ENCODE measurements around the gene COL26A1.
"Not testable (repeated sequence)": the region's sequence is repeated elsewhere in the genome, so short reads cannot be mapped to it uniquely, and the experiment has no call there.

The COL26A1 gene

GRCh38 chr7:101598422-101598985 is 235.8 kb downstream of the COL26A1 start:
- no peak for DNase-seq (ENCODE audit: low read depth)

DNA sequence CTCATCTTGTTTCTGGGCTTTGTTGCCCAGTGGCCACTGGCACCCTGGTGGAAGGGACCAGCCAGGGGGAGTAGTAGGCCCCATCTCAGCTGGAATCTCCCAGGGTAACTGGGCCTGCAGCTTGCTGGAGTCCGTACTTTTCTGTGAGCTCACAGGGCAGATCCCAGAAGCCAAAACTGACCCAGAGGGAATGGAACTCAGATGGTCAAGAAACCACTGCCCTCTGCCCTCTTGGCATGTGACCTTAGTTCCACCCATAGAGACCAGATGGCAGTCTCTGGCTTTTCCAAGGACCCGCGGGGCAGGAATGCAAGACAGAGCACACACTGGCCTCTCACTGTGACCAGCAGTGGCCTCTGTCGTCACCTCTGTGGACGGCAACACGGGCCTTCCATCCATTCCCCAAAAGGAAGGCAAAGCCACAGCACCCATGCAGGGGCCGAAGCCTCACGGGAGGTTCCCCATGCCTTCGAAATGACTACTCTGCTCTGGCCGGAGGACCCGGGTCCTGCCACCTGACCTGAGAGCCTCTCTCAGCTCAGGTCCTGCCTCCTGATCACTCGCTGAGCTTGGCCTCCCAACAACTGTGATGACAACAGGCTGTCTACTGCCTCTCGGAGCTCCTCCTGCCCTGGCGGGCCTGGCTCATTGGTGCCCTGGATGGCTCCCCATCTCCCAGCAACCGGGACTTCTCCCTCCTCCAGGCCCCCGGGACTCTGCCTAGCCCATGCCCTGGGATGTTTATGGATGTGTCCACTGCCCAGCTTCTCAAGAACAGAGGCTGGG is 236.5 kb downstream of the COL26A1 start:
- DNase-seq (ENCODE audit: low read depth), result no peak

DNA sequence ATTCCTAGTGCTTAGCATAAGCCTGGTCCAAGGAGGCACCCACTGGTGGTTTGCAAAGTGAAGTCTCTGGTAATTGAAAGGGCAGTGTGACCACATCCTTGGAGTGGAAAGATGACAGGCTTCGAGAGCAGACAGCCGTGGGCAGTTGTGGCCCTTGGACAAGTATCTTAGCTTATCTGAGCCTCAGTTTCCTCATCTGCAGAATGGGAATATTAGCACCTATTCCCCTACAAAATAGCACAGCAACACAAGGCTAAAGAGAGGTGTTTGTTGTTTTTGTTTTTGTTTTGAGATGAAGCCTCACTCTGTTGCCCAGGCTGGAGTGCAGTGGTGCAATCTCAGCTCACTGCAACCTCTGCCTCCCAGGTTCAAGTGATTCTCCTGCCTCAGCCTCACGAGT is 237.1 kb downstream of the COL26A1 start:
- no peak for DNase-seq (ENCODE audit: low read depth)

- DNase-seq (ENCODE audit: low read depth), result no peak
These were observed 239.4 kb downstream of the COL26A1 start for GRCh38 chr7:101602082-101602481.

DNA sequence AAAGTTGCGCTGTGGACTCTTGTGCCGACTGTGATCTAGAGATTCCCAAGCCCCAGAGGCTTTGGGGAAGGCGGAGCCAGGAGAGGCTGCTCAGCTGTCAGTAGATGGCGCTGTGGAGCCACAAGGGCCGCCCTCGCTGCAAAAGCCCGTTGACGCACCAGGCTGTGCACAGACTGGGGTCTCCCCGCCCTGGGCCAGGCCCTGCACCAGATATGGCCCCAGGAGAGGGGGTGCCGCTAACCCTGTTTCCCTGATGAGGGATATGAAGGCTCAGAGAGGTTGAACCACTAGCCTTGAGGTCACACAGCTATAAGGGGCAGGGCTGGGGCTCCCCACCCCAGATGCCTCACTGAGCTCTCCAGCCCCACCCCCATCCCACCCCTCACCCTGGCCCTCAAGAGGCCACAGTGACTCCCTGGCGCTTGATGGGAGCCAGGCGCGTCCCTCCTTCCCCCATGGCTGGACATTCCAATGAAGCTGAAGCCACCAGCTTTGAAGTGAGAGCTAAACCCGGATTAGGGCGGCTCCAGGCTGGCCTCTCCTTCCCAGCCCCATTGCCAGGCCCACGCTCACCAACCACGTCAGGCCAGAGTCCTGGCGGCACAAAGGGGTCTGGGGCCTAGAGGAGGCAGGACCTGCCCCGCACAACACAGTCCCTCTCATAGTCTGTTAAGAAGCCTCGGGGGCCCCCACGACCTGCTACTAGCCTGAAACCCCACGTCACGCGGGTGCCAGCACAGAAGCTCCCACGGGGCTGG is 240.0 kb downstream of the COL26A1 start:
- peak; percentile 62 for DNase-seq (ENCODE audit: low read depth)

GRCh38 chr7:101604331-101604933 is 241.8 kb downstream of the COL26A1 start:
- DNase-seq (ENCODE audit: low read depth), result no peak

- DNase-seq (ENCODE audit: low read depth), result not testable (repeated sequence)
These were observed 242.3 kb downstream of the COL26A1 start for GRCh38 chr7:101604934-101605332.

DNA sequence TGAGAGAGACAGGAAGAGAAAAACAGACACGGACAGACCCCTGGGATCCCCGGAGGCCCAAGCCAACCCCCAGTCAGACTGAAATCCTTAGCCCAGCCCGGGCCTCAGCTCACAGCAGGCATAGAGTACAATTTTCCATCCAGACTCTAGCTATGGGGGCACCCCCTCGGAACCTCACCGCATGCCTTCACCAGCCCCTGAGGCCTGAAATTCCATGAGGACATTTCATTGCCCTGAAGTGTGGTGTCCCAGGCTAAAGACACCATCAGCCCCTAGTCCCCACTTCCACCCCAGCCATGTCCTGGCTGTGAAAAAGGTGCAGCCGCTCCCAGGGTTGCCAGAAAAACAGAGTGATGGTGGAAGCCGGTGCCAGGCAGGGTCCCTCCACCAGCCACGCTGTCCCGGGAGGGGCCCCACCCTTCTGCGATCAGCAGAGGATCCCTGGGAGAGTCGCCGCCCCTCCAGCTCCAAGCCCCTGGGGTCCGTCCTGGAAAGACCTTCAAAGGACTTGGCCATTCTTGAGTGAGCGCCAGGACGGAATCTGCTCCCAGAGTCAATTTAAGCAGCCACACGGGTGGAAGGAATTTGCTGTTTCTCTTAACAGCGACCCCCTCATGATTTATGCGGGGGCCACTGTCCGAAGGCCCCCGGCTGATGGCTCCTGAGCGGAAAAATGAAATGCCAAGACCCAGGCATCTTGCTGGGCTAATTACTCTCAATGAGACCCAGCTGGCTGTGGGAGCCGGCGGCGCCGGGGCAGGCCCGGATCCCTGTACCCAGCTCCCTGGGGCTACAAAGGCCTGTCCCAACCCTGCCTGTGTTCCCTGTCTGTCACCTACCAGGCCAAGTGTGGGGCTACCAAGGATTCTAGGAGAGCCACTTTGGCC is 243.2 kb downstream of the COL26A1 start:
- DNase-seq (ENCODE audit: low read depth), result no peak

GRCh38 chr7:101606498-101606923 is 243.8 kb downstream of the COL26A1 start:
- no peak for DNase-seq (ENCODE audit: low read depth)
